ENCODE results near the gene ANKRD17. TPM values are rescaled to one million over a fixed set of nuclear protein-coding genes. Genes with fewer than 3 reads are reported as not detected.
"Not testable (repeated sequence)": the region's sequence is repeated elsewhere in the genome, so short reads cannot be mapped to it uniquely, and the experiment has no call there.

The ANKRD17 gene
- total RNA-seq, 4 donors from 2014 or later, result 25.0 to 75.6 (median 56.7) TPM

DNA sequence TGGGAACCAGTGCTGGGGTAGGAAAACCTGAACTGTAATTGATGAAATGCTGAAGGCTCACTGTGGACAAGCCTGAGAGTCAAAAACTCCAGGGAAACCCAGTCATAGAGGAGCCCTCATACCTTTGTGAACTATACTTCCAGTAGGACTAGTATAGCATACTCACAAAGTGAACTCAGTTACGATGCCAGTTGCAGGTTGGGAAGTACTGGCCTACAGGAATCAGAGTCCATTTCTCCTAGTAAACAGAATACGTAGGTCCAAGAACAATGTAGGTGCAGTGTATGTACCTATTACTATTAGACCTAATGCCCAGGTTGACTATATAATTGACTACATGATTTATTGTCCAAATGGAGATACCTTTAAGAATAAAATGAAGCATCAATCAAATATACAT is 8.5 kb upstream of the ANKRD17 start:
- DNase-seq, result no peak
- TF ChIP-seq POLR2A (IDR thresholded peaks at IDR 0.05) (no peak), CTCF (IDR thresholded peaks at IDR 0.05) (no peak)
- Histone ChIP-seq H3K27ac (no peak overlapping the region), H3K4me3 (no peak overlapping the region), H3K36me3 (no peaks in the 10 kb centered on the region), H3K27me3 (no peaks in the 10 kb centered on the region), H3K4me1 (no peaks in the 10 kb centered on the region), H3K9me3 (no peaks in the 10 kb centered on the region)
- intact Hi-C loops (cut with DNase I; ENCODE audit: low total_unique reads), result no loop called here

- intact Hi-C loops (cut with DNase I; ENCODE audit: low total_unique reads), result loop anchor here (5.0 kb wide), 1 partner anchor 192 kb away; the partner anchor contains the start of gene COX18
- Histone ChIP-seq H3K9me3 (no peaks in the 10 kb centered on the region), H3K36me3 (no peaks in the 10 kb centered on the region), H3K27ac (peak overlapping the region; percentile 96 to 97), H3K4me3 (peak overlapping the region; percentile 62 to 98), H3K27me3 (no peaks in the 10 kb centered on the region), H3K4me1 (peaks cover 0 to 9% of the 10 kb centered on the region in 2 donors)
- TF ChIP-seq CTCF (IDR thresholded peaks at IDR 0.05), result no peak
- no peak for TF ChIP-seq POLR2A (IDR thresholded peaks at IDR 0.05)
- DNase-seq, result no peak
These were observed 1.0 kb upstream of the ANKRD17 start for GRCh38 chr4:73259571-73260090.

- H3K4me1 ChIP-seq, result peaks cover 0 to 9% of the 10 kb centered on the region in 2 donors
- H3K4me3 ChIP-seq, result peak overlapping the region; percentile 62 to 98
- peak overlapping the region; percentile 96 to 97 for H3K27ac ChIP-seq
- intact Hi-C loops (cut with DNase I; ENCODE audit: low total_unique reads), result loop anchor here (5.0 kb wide), 1 partner anchor 191 kb away; the partner anchor contains the start of gene COX18
- no peak for DNase-seq
- no peaks in the 10 kb centered on the region for H3K36me3 ChIP-seq
- no peaks in the 10 kb centered on the region for H3K9me3 ChIP-seq
- H3K27me3 ChIP-seq, result no peaks in the 10 kb centered on the region
- peak in 2 of 4 experiments; percentile 27 to 28 for TF ChIP-seq CTCF (IDR thresholded peaks at IDR 0.05)
- no peak for TF ChIP-seq POLR2A (IDR thresholded peaks at IDR 0.05)
These were observed 237 bp downstream of the ANKRD17 start for GRCh38 chr4:73258436-73258685.

- H3K27ac ChIP-seq, result peak overlapping the region; percentile 96 to 97
- peak overlapping the region; percentile 62 to 98 for H3K4me3 ChIP-seq
- H3K9me3 ChIP-seq, result no peaks in the 10 kb centered on the region
- peak; percentile 31 to 34 for DNase-seq
- no peak for TF ChIP-seq CTCF (IDR thresholded peaks at IDR 0.05)
- no peak for TF ChIP-seq POLR2A (IDR thresholded peaks at IDR 0.05)
- H3K27me3 ChIP-seq, result no peaks in the 10 kb centered on the region
- no peaks in the 10 kb centered on the region for H3K36me3 ChIP-seq
- intact Hi-C loops (cut with DNase I; ENCODE audit: low total_unique reads), result loop anchor here (5.0 kb wide), 1 partner anchor 191 kb away; the partner anchor contains the start of gene COX18
- H3K4me1 ChIP-seq, result peaks cover 0 to 9% of the 10 kb centered on the region in 2 donors
These were observed 755 bp downstream of the ANKRD17 start for GRCh38 chr4:73257651-73258435.

DNA sequence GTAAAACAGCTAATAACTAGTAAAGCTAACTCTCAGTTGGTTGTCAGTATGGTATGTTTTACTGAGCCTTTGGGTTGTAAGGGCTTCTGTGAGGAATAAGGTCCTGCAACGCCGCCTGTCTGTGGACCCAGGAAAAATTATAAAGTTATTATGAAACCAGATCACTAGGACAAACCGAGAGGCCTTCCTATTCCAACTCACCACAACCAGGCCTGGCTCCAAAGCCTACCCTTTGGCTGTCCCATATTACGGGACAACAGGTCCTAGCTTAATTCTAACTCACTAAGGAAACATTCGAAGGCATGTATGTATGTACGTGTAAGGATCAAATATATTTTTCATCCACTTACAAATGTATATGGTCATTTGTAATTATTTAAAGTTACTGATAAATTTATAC is 1.4 kb downstream of the ANKRD17 start:
- Histone ChIP-seq H3K27ac (peak overlapping the region; percentile 96 to 97), H3K4me3 (peak overlapping the region; percentile 62 to 98), H3K9me3 (no peaks in the 10 kb centered on the region), H3K36me3 (no peaks in the 10 kb centered on the region), H3K27me3 (no peaks in the 10 kb centered on the region), H3K4me1 (peaks cover 0 to 9% of the 10 kb centered on the region in 2 donors)
- intact Hi-C loops (cut with DNase I; ENCODE audit: low total_unique reads), result loop anchor here (5.0 kb wide), 1 partner anchor 190 kb away; the partner anchor contains the start of gene COX18
- TF ChIP-seq POLR2A (IDR thresholded peaks at IDR 0.05) (no peak), CTCF (IDR thresholded peaks at IDR 0.05) (peak; percentile 55 to 72 (median 67))
- peak; percentile 64 to 78 for DNase-seq

DNA sequence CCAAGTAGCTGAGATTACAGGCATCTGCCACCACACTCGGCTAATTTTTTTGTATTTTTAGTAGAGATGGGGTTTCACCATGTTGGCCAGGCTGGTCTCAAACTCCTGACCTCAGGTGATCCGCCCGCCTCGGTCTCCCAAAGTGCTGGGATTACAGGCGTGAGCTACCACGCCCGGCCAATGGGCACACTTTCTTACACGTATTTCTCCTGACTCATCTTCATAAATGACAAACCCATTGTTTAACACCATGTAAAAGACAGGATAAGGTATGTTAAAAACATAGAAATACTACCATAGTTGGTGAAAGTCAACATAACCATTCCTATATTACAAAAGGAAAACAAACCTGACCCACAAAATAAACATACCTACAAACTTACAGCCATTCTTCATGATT is 2.8 kb downstream of the ANKRD17 start:
- not testable (repeated sequence) for H3K4me3 ChIP-seq, H3K36me3 ChIP-seq, H3K4me1 ChIP-seq

More for the DNA sequence above, 2.8 kb downstream of the ANKRD17 start:
- DNase-seq, H3K27me3 ChIP-seq, H3K9me3 ChIP-seq, H3K27ac ChIP-seq: not testable (repeated sequence)
- intact Hi-C loops (cut with DNase I; ENCODE audit: low total_unique reads), result loop anchor here (5.0 kb wide), 1 partner anchor 189 kb away; the partner anchor contains the start of gene COX18

Measured in uterus (tissue), 4 donors.